ENCODE data around the gene AKR1B1.
"Not testable (repeated sequence)": the region's sequence is repeated elsewhere in the genome, so short reads cannot be mapped to it uniquely, and the experiment has no call there.

AKR1B1 gene

DNA sequence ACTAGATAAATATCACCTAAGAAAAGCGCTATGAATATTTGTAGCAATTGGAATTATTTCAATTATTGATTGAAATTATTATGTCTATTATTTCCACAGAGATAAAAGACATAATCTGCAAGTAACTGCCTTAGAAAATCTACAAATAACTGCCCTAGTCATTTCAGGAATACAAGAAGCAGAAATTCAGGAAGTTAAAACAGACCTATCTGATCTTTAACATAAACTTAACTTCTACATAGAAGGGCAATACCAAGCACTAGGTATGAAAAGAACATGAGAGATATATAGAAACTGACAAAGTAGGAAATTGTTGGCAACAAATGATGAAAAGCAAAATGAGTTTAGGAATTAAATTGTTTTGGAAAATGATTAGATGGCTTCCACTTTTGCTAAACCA, 36.6 kb upstream of the AKR1B1 start:
- TF ChIP-seq, protein P1, sequence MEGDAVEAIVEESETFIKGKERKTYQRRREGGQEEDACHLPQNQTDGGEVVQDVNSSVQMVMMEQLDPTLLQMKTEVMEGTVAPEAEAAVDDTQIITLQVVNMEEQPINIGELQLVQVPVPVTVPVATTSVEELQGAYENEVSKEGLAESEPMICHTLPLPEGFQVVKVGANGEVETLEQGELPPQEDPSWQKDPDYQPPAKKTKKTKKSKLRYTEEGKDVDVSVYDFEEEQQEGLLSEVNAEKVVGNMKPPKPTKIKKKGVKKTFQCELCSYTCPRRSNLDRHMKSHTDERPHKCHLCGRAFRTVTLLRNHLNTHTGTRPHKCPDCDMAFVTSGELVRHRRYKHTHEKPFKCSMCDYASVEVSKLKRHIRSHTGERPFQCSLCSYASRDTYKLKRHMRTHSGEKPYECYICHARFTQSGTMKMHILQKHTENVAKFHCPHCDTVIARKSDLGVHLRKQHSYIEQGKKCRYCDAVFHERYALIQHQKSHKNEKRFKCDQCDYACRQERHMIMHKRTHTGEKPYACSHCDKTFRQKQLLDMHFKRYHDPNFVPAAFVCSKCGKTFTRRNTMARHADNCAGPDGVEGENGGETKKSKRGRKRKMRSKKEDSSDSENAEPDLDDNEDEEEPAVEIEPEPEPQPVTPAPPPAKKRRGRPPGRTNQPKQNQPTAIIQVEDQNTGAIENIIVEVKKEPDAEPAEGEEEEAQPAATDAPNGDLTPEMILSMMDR (conservative IDR thresholded peaks at IDR 0.05; ENCODE audit: low read depth, low read length): no peak
- H3K4me3 ChIP-seq (ENCODE audit: low read depth, low read length): no peak overlapping the region
- DNase-seq (ENCODE audit: low read depth): no peak

DNA sequence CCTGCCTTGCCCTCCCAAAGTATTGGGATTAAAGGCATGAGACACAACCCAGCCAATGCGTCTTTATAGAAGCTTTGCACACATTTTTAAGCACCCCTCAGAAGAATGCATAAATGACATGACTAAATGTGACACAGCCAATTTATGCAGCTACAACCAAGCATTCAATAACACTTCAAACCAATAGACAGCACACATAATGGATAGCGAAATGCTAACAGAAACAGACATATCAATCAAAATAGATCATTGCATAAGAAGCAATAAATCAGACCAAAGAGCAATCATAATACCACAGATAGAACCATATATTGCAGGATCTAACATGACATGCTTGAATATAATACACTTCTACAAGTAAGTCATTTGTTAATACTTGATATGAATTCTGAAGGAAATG, 34.2 kb upstream of the AKR1B1 start:
- DNase-seq (ENCODE audit: low read depth): no peak
- TF ChIP-seq, protein P1 (conservative IDR thresholded peaks at IDR 0.05; ENCODE audit: low read depth, low read length): no peak
- H3K4me3 ChIP-seq (ENCODE audit: low read depth, low read length): no peak overlapping the region

DNA sequence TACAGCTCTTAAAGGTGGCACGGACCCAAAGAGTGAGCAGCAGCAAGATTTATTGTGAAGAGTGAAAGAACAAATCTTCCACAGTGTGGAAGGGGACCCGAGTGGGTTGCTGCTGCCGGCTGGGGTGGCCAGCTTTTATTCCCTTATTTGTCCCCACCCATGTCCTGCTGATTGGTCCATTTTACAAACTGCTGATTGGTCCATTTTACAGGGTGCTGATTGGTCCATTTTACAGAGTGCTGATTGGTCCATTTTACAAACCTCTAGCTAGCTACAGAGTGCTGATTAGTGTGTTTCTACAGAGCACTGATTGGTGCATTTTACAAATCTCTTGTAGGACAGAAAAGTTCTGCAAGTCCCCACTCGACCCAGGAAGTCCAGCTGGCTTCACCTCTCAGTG, 28.8 kb upstream of the AKR1B1 start:
- H3K4me3 ChIP-seq (ENCODE audit: low read depth, low read length); DNase-seq (ENCODE audit: low read depth): not testable (repeated sequence)

DNA sequence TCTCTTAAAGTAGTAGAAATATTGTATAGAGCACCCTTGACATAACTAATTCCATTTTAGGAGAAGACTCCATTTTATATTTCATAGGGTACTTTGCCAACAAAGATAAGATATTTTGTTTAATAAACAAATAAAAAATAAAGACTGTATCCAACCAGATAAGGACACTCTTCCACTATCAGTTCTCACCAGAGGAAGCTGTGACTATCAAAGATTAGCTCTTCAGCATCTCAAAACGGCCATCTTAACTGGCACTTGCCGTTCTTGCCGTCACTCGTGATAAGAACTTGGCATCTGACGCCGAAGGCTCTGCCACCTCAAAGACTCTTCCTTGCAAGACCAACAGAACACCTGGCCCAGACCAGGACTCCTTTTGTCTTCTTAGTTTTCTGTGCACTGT, 26.3 kb upstream of the AKR1B1 start:
- no peak for DNase-seq (ENCODE audit: low read depth)
- H3K4me3 ChIP-seq (ENCODE audit: low read depth, low read length): no peak overlapping the region
- TF ChIP-seq, protein P1 (conservative IDR thresholded peaks at IDR 0.05; ENCODE audit: low read depth, low read length): no peak

DNA sequence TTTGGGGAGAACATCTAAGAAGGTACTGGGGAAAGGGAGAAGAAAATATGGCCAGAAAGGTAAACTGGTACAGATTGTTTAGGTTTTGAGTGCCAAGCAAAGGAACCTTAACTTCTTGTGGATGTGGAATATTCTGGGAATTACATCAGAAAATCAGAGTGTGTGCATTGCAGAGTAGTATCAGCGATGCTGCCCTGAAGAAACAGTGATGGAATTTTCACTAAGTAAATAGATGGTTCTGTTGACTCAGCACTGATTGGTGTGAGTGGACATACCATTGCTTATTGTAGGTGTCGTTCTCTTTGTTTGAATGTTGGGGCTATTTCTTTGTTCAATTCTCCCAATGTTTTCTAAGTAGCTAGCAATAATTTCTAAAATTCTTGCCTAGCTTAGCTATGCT, 24.4 kb upstream of the AKR1B1 start:
- H3K4me3 ChIP-seq (ENCODE audit: low read depth, low read length): no peak overlapping the region
- TF ChIP-seq, protein P1 (conservative IDR thresholded peaks at IDR 0.05; ENCODE audit: low read depth, low read length): no peak
- no peak for DNase-seq (ENCODE audit: low read depth)

DNA sequence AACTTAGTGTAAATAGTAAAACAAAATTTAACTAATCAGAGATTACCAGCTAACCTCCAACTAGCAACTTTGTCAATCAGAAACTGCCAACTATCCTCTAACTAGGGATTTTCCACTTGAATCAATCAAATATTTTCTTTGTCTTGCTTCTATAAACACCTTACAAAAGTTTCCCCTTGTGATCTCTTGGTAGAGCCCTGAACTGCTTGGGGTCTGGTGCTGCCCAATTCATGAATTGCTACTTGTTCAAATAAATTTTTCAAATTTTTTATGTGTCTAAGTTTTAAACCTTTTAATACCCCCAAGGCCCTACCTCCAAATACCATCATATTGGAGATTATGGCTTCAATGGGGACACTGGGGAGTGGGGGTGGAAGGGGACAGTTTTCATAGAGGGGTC, 24.0 kb upstream of the AKR1B1 start:
- no peak overlapping the region for H3K4me3 ChIP-seq (ENCODE audit: low read depth, low read length)
- TF ChIP-seq, protein P1 (conservative IDR thresholded peaks at IDR 0.05; ENCODE audit: low read depth, low read length): no peak
- no peak for DNase-seq (ENCODE audit: low read depth)

DNA sequence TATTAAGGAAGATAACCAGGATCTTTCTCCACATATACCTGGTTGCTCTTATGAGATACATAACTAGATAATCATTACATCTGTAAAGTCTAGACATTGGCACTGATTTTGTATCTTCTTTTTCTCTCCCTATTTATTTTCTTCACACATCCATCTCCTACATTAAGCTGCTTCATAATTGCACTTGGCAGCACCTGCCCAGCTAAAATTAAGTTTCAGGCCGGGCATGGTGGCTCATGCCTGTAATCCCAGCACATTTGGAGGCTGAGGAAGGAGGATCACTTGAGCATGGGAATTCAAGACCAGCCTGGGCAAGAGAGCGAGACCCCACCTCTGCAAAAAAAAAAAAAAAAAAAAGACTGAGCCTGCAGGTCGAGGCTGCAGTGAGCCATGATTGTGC, 22.3 kb upstream of the AKR1B1 start:
- DNase-seq (ENCODE audit: low read depth): no peak
- no peak overlapping the region for H3K4me3 ChIP-seq (ENCODE audit: low read depth, low read length)
- TF ChIP-seq, protein P1 (conservative IDR thresholded peaks at IDR 0.05; ENCODE audit: low read depth, low read length): no peak

DNA sequence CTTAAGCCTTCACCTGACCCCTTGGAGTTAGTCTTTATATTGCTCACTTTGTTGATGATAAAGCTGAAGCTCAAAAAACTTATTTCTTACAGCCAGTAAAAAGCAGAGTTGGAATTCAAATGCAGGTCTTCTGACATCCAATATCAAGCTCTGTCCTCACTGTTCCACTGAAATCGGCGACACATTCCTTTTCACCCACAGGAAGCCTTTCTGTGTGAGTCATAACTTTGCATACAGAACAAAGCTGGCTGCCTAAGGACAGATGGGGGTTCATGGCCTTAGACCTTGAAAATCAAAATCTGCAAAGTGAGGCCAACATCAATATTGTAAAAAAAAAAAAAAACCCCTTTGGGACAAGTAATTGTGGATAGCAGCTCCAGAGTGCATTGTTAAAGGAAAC, 21.8 kb upstream of the AKR1B1 start:
- no peak overlapping the region for H3K4me3 ChIP-seq (ENCODE audit: low read depth, low read length)
- TF ChIP-seq, protein P1 (conservative IDR thresholded peaks at IDR 0.05; ENCODE audit: low read depth, low read length): no peak
- DNase-seq (ENCODE audit: low read depth): peak; percentile 45

Measured in choroid plexus epithelial cell (primary cell).